GM12892 (cell line): ENCODE measurements around the gene SIGLEC10.

Experiments used
- DNase-seq: peaks from one replicate; pipeline ENCODE4 v3.0.0; 2011; ENCODE audit not compliant: insufficient read length
- FAIRE-seq: peaks from 2 replicates; lab custom pipeline; 2011; peaks lifted over from hg19 to GRCh38; lab: Jason Lieb, UNC
- POLR2A ChIP-seq: IDR thresholded peaks from 2 replicates; pipeline ENCODE4 v1.6.1; 2011; ENCODE audit warnings: low read depth, low read length, control low read depth
- POLR2AphosphoS5 ChIP-seq: IDR thresholded peaks from 2 replicates; pipeline ENCODE4 v1.6.1; 2011; ENCODE audit warnings: low read depth, low read length, control low read depth
- TAF1 ChIP-seq: IDR thresholded peaks from 2 replicates; pipeline ENCODE4 v1.6.1; 2011; ENCODE audit warnings: low read depth, mild to moderate bottlenecking, control low read depth, low read length, borderline replicate concordance

Gene SIGLEC10

DNA sequence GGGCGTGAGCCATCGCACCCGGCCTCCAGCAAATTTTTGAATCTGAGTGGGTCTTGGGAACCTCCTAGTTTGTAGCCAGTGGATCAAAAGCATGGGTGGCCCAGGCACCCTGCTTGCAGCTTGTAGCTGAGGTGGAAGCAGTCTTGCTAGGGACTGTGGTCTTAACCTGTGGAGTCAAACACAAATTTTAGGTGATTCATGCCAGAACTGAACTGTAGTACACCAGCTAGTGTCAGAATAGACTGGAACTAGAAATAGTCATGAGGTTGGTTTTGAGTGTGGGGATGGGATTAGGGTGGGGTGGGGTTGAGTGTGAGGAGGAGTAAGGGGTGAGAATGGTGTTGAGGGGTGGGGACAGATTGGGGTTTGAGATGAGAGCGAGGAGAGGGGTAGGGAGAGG lies 35.4 kb downstream of the SIGLEC10 start:
- no peak for TF ChIP-seq POLR2A
- no peak for TF ChIP-seq TAF1
- TF ChIP-seq POLR2AphosphoS5: no peak
- no peak for FAIRE-seq
- DNase-seq: no peak

DNA sequence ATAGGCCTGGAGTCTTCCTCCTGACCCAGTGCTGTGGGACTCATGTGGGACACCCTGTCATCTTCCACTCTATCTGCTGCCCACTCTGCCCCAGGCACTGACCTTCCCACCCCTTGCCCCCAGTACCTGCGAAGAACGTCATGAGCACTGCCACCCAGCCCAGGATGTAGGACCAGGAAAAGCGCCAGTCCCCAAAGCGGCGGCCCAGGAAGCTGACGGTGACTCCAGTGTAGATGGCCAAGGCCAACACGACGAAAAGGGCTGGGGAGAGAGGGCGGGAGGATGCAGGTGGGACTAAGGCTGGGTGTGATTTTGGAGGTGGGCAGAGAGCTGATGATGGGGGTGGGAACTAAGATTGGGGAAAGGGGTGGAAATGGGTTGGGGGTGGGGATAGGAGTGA lies 37.1 kb downstream of the SIGLEC10 start:
- no peak for TF ChIP-seq POLR2AphosphoS5
- no peak for TF ChIP-seq POLR2A
- TF ChIP-seq TAF1: no peak
- DNase-seq (no peak), FAIRE-seq (no peak)

DNA sequence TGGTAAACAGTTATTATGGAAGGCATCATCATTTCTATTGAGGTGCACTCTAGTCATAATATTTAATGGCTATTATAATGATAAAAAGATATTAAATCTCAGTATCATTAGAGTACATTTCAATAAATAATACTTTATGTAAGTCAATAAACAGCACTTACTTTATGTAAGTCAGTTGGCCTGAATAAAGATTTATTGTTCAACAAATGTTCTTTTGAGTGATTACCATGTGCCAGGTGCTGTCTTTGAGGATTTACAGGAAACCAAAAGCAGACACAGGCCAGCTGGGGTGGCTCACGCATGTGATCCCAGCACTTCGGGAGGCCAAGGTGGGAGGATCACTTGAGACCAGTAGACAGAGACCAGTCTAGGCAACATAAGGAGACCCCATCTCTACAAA lies 40.0 kb downstream of the SIGLEC10 start:
- TF ChIP-seq TAF1 (no peak), POLR2A (no peak), POLR2AphosphoS5 (no peak)
- FAIRE-seq: no peak

DNA sequence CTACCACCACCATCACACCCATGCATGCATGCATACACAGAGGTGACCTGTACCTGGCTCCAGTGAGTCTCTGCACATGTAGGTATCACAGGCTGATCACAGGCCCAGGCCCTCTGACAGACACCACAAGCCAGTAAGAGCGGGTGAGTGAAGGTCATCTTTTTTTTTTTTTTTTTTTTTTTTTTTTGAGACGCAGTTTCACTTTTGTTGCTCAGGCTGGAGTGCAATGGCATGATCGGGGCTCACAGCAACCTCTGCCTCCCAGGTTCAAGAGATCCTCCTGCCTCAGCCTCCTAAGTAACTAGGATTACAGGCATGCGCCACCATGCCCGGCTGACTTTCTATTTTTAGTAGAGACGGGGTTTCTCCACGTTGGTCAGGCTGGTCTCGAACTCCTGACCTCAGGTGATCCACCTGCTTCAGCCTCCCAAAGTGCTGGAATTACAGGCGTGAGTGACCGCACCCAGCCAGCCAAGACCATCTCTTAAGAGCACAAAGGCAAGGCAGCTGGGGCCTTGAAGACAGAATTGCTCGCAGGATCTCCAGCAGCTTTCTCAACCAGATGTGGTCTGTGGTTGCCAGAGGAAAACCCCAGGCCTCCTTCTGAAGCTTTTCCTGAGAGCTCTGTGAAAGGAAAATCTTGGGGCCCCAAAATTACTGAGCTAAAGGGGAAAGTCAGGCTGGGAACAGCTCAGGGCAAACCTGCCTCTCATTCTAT lies 41.8 kb downstream of the SIGLEC10 start:
- FAIRE-seq: peak; percentile 70
- no peak for DNase-seq
- no peak for TF ChIP-seq TAF1

More for the DNA sequence above, 40.0 kb downstream of the SIGLEC10 start:
- no peak for DNase-seq

DNA sequence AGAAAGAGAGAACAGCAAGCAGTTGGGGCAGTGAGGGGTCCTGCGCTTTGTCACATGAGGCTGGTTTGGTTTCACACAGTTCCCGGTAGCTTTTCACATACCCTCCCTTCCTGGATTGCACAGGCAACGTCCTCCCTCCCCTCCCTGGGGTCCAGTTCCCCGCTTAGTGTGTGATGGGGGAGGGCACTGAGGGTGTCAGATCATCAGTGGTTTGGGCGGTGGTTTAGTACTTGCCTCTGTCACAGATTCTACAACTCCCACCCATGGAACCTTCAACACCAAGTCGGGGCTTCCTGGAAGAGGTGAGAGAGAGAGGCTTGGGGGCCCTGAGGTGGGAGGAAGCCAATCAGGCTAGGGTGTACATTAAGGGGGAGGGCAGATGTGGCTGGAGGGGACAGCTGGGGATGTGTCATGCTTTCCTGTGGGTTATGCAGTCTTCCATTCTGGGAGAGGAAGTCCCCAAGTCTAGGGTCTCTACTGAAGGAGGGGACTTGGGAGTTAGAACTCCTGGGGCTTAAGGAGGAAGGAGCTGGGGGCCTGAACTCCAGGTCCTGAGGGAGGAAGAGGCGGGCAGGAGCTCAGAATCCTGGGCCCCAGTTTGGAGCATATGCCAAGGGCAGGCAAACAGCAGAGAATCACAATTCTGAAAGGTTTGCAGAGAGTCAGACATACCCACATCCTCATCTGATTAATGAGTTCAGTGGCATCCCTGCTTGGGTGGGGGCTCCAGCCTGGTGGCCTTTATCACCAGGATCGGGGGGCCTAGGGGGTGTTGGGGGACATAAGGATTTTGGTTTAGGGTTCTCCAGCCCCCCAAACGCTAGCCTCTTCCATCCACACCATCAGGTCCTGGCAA lies 44.6 kb downstream of the SIGLEC10 start, which contains the start of gene NKG7:
TSS of gene NKG7 (minus strand) at position 6 of the 856 bp plus-strand sequence. CDS start 119 bp downstream, outside the sequence.
- no peak for TF ChIP-seq TAF1
- TF ChIP-seq POLR2A: no peak; the same call in 1 of the 2 replicates
- TF ChIP-seq POLR2AphosphoS5: no peak
- no peak for DNase-seq
- FAIRE-seq: peak; percentile 73

DNA sequence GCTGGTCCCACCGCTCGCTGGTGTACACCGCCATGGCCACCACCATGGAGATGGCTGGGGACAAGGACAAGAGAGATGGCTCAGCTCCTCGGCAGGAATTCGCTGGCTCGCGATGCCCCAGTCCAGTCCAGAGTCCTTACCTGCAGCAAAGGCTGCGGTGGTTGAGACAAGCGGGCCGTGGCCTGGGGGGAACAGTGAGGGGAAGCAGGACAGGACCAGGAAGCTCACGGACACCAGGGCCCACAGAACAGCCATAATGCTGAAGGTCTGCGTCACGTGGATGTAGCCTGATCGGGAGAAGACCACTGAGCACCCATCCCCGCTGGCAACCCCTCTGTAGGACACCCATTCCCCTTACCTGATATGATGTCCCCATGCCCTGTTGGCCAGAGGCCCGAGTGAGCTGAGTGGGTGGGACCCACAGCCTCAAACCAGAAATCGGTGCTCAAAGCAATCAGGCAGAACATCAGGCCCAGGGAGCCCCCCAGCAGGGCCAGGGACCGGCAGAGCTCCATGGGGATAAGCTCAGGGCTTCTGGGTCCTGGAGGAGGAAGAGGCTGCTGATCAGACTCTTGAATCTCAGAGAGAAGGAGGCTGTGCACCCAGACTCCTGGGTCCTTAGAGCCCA lies 45.3 kb downstream of the SIGLEC10 start:
- no peak for DNase-seq
- TF ChIP-seq POLR2A: no peak
- no peak for TF ChIP-seq TAF1
- TF ChIP-seq POLR2AphosphoS5: no peak
- no peak for FAIRE-seq

DNA sequence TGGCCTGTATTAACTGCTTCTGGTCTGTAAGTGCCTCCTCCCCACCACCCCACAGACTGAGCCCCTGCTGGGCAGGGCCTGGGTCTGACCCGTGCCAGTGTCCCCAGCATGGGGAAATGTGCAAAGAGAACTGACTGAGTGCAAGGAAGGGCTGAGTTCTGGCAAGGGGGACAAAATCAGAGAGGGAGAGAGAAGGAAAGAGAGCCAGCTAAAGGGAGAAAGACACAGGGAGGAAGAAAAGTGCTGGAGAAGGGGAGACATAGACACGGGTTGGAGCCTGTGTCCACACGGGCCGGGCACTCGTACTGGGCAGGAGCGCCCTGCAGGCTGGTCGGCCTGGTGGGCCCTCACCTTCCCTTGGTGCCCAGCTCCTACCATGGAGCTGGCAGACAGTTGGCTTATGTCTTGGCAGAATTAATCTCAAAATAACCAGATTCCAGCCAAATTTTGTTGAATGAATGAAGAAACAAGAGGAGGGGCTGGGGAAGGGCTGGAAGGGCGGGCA lies 46.2 kb downstream of the SIGLEC10 start:
- FAIRE-seq (no peak), DNase-seq (no peak)
- no peak for TF ChIP-seq POLR2AphosphoS5
- no peak for TF ChIP-seq POLR2A
- TF ChIP-seq TAF1: no peak

DNA sequence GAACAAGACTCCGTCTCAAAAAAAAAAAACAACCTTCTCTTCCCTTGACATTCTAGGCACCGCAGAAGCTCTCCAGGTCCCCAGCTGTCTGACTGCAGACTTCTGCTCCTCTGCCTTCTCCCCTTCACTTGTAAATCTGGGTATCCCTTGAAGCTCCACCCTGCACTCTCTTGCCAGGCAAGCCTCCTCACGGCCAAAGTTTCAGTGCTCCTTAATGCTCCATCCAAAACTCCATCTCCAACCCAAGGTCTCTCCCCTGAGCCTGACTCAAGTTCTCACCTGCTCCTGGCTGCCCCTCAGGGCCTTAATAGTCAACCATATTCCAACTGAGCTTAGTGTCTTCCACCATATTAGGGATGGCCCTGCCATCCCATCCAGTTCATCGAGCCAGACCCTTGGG lies 47.2 kb downstream of the SIGLEC10 start:
- DNase-seq (no peak), FAIRE-seq (no peak)
- TF ChIP-seq TAF1: no peak
- TF ChIP-seq POLR2A: no peak
- no peak for TF ChIP-seq POLR2AphosphoS5

DNA sequence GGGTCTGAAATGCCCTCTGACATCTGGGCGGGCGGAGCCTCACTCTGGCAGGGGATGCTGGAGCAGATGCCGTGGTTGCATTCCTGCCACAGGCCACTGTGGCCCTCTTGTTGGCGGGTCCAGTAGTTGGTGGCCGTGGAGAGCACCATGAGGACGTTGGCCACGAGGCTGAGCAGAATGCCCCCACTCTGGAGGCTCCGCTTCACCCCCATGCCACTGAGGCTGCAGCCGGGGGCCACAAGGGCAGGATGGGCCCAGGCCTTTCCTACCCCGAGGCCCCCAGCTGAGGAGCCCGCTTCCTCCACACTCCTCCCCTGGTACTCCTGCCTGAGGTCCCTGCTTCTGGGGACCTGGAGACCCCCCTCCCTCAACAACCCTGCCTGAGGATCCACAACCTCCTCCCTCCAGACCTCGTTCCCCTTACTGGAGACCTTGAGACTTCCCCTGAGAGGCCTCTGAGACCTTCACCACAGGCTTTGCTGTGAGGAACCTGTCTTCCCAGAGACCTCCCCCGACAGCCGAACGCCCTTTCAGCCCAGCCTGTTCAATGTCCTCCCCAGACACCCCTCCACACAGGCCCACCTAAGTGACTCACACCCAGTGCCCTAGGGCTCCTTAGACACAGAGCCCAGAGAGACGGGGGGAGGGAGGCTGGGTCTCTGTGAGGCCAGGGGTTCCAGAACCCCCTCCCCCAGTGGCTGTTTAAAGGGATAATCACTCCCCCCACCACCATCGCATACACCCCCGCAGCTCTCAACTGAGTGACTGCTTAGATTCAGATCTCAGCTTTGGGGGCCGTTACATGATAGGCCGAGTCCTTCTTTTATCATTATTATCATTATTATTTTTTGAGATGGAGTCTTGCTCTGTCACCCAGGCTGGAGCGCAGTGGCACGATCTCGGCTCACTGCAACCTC lies 48.8 kb downstream of the SIGLEC10 start, which contains the start of gene CLDND2:
TSS of gene CLDND2 (minus strand) at position 638 of the 917 bp plus-strand sequence. CDS start at position 212, 426 bp downstream.
- TF ChIP-seq POLR2AphosphoS5 (no peak), POLR2A (no peak), TAF1 (no peak)
- DNase-seq (no peak), FAIRE-seq (peak; percentile 36)
